T-cell (primary cell): ENCODE results near the gene PHLDB3. TPM values are rescaled to one million over a fixed set of nuclear protein-coding genes. Genes with fewer than 3 reads are reported as not detected.
"Not testable (repeated sequence)": the region's sequence is repeated elsewhere in the genome, so short reads cannot be mapped to it uniquely, and the experiment has no call there.

Experiments used
- ATAC-seq, 4 experiments: fragments of 200-7000 bp in 3 of 4; fragments of 150-1000 bp in 1 of 4; cut with Tn5 transposase; replicated peaks in 1 of 4; 1 replicate in 3 of 4; 2 replicates in 1 of 4; pipeline ENCODE4 v1.10.0; 2021; ENCODE audit warnings: moderate library complexity in 3 of 4, mild to moderate bottlenecking in 2 of 4, moderate number of reproducible peaks in 1 of 4
- CTCF ChIA-PET, 2 donors: fragments of 300-600 bp; sonication (Branson Sonifier 250); formaldehyde crosslinking; loops; one replicate each; lab custom pipeline; 2022; ENCODE audit warnings: antibody characterized with exemption in 2 of 2; lab: Charles Lee
- POLR2A ChIA-PET, 2 donors: fragments of 300-600 bp; sonication (Branson Sonifier 250); formaldehyde crosslinking; loops; one replicate each; lab custom pipeline; 2022; ENCODE audit warnings: antibody characterized with exemption in 2 of 2; lab: Charles Lee
- DNase-seq, 35 experiments: peaks; one replicate each; pipeline versions ENCODE4 v3.0.0 to v3.0.0-alpha.2; 2013 to 2023
- H3K27ac ChIP-seq: one replicate; pipeline ENCODE4 v1.5.1; 2013; ENCODE audit warnings: low read length
- H3K27me3 ChIP-seq, 2 experiments: replicated peaks in 1 of 2; 1 replicate in 1 of 2; 2 replicates in 1 of 2; pipeline versions ENCODE4 v1.6.1 to v1.7.0; 2013; ENCODE audit warnings: low read length in 1 of 2, mixed read lengths in 1 of 2; ENCODE audit not compliant: control insufficient read depth in 2 of 2, insufficient read depth in 2 of 2; ENCODE audit errors: extremely low read depth in 1 of 2
- H3K36me3 ChIP-seq, 2 donors: 1 replicate in 1 of 2; 2 replicates in 1 of 2; pipeline versions ENCODE4 v1.6.1 to v1.7.0; 2013; ENCODE audit warnings: low read length in 1 of 2; ENCODE audit not compliant: control insufficient read depth in 2 of 2, insufficient read depth in 1 of 2; ENCODE audit errors: extremely low read depth in 1 of 2
- H3K4me1 ChIP-seq, 2 experiments: 1 replicate in 1 of 2; 2 replicates in 1 of 2; pipeline versions ENCODE4 v1.6.1 to v1.7.0; 2013; ENCODE audit warnings: low read length in 2 of 2, mixed read lengths in 1 of 2; ENCODE audit not compliant: insufficient read depth in 2 of 2, control insufficient read depth in 1 of 2; ENCODE audit errors: extremely low read depth in 1 of 2
- H3K4me3 ChIP-seq, 2 donors: 1 replicate in 1 of 2; 2 replicates in 1 of 2; pipeline versions ENCODE4 v1.5.1 to v1.7.0; 2013; ENCODE audit warnings: mild to moderate bottlenecking in 2 of 2, low read length in 1 of 2, moderate library complexity in 1 of 2; ENCODE audit not compliant: control insufficient read depth in 1 of 2; ENCODE audit errors: extremely low read depth in 1 of 2
- H3K9me3 ChIP-seq: 2 replicates; pipeline ENCODE4 v1.7.0; 2013
- H3K27ac Mint-ChIP-seq, 2 donors: one replicate each; pipeline ENCODE4 v1.8.0; 2020 to 2021; ENCODE audit warnings: mild to moderate bottlenecking in 2 of 2, mixed read lengths in 2 of 2
- H3K27me3 Mint-ChIP-seq, 2 donors: one replicate each; pipeline ENCODE4 v1.8.0; 2021 to 2022; ENCODE audit warnings: mixed read lengths in 2 of 2
- H3K36me3 Mint-ChIP-seq: one replicate; pipeline ENCODE4 v1.8.0; 2021; ENCODE audit warnings: mixed read lengths
- H3K4me1 Mint-ChIP-seq, 3 donors: one replicate each; pipeline ENCODE4 v1.8.0; 2020 to 2022; ENCODE audit warnings: mixed read lengths in 3 of 3, mild to moderate bottlenecking in 1 of 3
- H3K4me3 Mint-ChIP-seq, 3 donors: one replicate each; pipeline ENCODE4 v1.8.0; 2020 to 2022; ENCODE audit warnings: mild to moderate bottlenecking in 3 of 3, mixed read lengths in 3 of 3, moderate library complexity in 3 of 3
- H3K9me3 Mint-ChIP-seq, 3 donors: one replicate each; pipeline ENCODE4 v1.8.0; 2020 to 2022; ENCODE audit warnings: mixed read lengths in 3 of 3
- WGBS: methylation state at CpG from one replicate; pipeline ENCODE4 v1.1.5; 2013; ENCODE audit warnings: missing lambda C conversion rate; ENCODE audit not compliant: insufficient coverage; 5-methylcytosine and 5-hydroxymethylcytosine counted together
- total RNA-seq, 35 experiments: library from RNA in 6 of 35; stranded (reverse) in 6 of 35; fragments of 120-200 nt in 1 of 35; gene quantifications; one replicate each; pipeline versions ENCODE4 v1.2.1 to v1.2.4 and lab custom pipeline; 2013 to 2026

Gene PHLDB3
- total RNA-seq, 5 donors from 2014 or later (not counting 1 experiment from before 2014, with no cell fraction given): 39.4 to 61.0 (median 53.9) TPM

GRCh38 chr19:43525836-43526771 lies 21.6 kb upstream of the PHLDB3 start:
- peak overlapping the region; percentile 66 for H3K27ac ChIP-seq
- under 1% methylated on average over 20 of the region's 26 CpGs for WGBS
- H3K36me3 Mint-ChIP-seq: peaks cover 3% of the 10 kb centered on the region
- peak overlapping the region; percentile 73 to 89 (median 74) for H3K4me3 Mint-ChIP-seq
- DNase-seq (peak in 6 of 35 experiments; percentile 9 to 43 (median 22)), ATAC-seq (peak in 3 of 4 experiments; percentile 29 to 32 (median 31))
- no peaks in the 10 kb centered on the region for H3K27me3 ChIP-seq
- peaks cover 0 to 9% of the 10 kb centered on the region in 2 donors for H3K36me3 ChIP-seq
- H3K9me3 Mint-ChIP-seq: no peaks in the 10 kb centered on the region
- H3K4me1 Mint-ChIP-seq: peaks cover 23 to 34% (median 28%) of the 10 kb centered on the region in 3 donors
- no peaks in the 10 kb centered on the region for H3K27me3 Mint-ChIP-seq
- H3K4me1 ChIP-seq: peaks cover 7 to 28% of the 10 kb centered on the region in 2 experiments
- H3K27ac Mint-ChIP-seq: peak overlapping the region; percentile 86 to 88
- H3K4me3 ChIP-seq: peak overlapping the region; percentile 81 to 93
- ChIA-PET CTCF (interaction anchor here in 1 of 2 donors (1.1 to 2.9 kb wide), 4 partner anchors 22 to 87 kb away, joined by 3 to 12 read pairs (median 6); no protein-coding TSS in a partner anchor), POLR2A (no interaction called here)
- H3K9me3 ChIP-seq: no peaks in the 10 kb centered on the region

- H3K27ac ChIP-seq: peak overlapping the region; percentile 66
- CTCF ChIA-PET: interaction anchor here (0.6 to 2.9 kb wide), 14 partner anchors 15 to 93 kb away, joined by 3 to 12 read pairs (median 4); no protein-coding TSS in a partner anchor
- Mint-ChIP-seq H3K27ac (peak overlapping the region; percentile 86 to 88), H3K27me3 (no peaks in the 10 kb centered on the region), H3K4me1 (peaks cover 23 to 34% (median 28%) of the 10 kb centered on the region in 3 donors), H3K9me3 (no peaks in the 10 kb centered on the region), H3K36me3 (peaks cover 3% of the 10 kb centered on the region), H3K4me3 (peak overlapping the region; percentile 73 to 89 (median 74))
- peaks cover 0 to 11% of the 10 kb centered on the region in 2 donors for H3K36me3 ChIP-seq
- peak overlapping the region; percentile 81 to 93 for H3K4me3 ChIP-seq
- peaks cover 7 to 28% of the 10 kb centered on the region in 2 experiments for H3K4me1 ChIP-seq
- 3% methylated on average over 8 of the region's 12 CpGs for WGBS
- DNase-seq (peak in 6 of 35 experiments; percentile 13 to 58 (median 27)), ATAC-seq (peak; percentile 59 to 72 (median 66))
- H3K9me3 ChIP-seq: no peaks in the 10 kb centered on the region
- no peaks in the 10 kb centered on the region for H3K27me3 ChIP-seq
- POLR2A ChIA-PET: interaction anchor here in 1 of 2 donors (0.6 kb wide), 1 partner anchor 64 kb away, joined by 3 read pairs; no protein-coding TSS in a partner anchor
Measured at GRCh38 chr19:43524922-43525835, 20.6 kb upstream of the PHLDB3 start.

- ATAC-seq, H3K27me3 Mint-ChIP-seq, H3K4me3 ChIP-seq, H3K4me3 Mint-ChIP-seq, H3K27ac ChIP-seq, H3K36me3 Mint-ChIP-seq, H3K27me3 ChIP-seq, DNase-seq, H3K9me3 Mint-ChIP-seq, H3K9me3 ChIP-seq: not testable (repeated sequence)
- ChIA-PET CTCF (interaction anchor here in 1 of 2 donors (2.9 kb wide), 1 partner anchor 84 kb away, joined by 9 read pairs; no protein-coding TSS in a partner anchor), POLR2A (interaction anchor here (0.7 kb wide), 2 partner anchors 82 to 142 kb away, joined by 3 to 5 read pairs; no protein-coding TSS in a partner anchor)
- Mint-ChIP-seq H3K27ac (peak overlapping the region in 1 of 2 donors; percentile 86), H3K4me1 (peaks cover 28 to 41% (median 32%) of the 10 kb centered on the region in 3 donors)
- WGBS: 100% methylated on average over 7 of the region's 8 CpGs
- Histone ChIP-seq H3K4me1 (peaks cover 10 to 35% of the 10 kb centered on the region in 2 experiments), H3K36me3 (peaks cover 0 to 14% of the 10 kb centered on the region in 2 donors)
Measured at GRCh38 chr19:43523696-43524095, 19.1 kb upstream of the PHLDB3 start.

- H3K4me3 ChIP-seq: no peak overlapping the region
- Mint-ChIP-seq H3K27me3 (no peaks in the 10 kb centered on the region), H3K4me3 (no peak overlapping the region), H3K36me3 (peaks cover 7% of the 10 kb centered on the region), H3K4me1 (peaks cover 27 to 41% (median 34%) of the 10 kb centered on the region in 3 donors), H3K9me3 (no peaks in the 10 kb centered on the region), H3K27ac (peak overlapping the region; percentile 50 to 80)
- ATAC-seq (no peak), DNase-seq (no peak)
- H3K36me3 ChIP-seq: peaks cover 0 to 14% of the 10 kb centered on the region in 2 donors
- POLR2A ChIA-PET: interaction anchor here in 1 of 2 donors (0.7 kb wide), 1 partner anchor 143 kb away, joined by 3 read pairs; no protein-coding TSS in a partner anchor
- H3K9me3 ChIP-seq: no peaks in the 10 kb centered on the region
- CTCF ChIA-PET: interaction anchor here (0.9 to 1.8 kb wide), 2 partner anchors 72 to 76 kb away, joined by 3 to 4 read pairs; no protein-coding TSS in a partner anchor
- no peak overlapping the region for H3K27ac ChIP-seq
- H3K27me3 ChIP-seq: no peaks in the 10 kb centered on the region
- no CpG with 5 or more reads among the region's 5 CpGs for WGBS
- peaks cover 10 to 35% of the 10 kb centered on the region in 2 experiments for H3K4me1 ChIP-seq
Measured at GRCh38 chr19:43522929-43523328, 18.4 kb upstream of the PHLDB3 start.

- Histone ChIP-seq H3K36me3 (peaks cover 2 to 14% of the 10 kb centered on the region in 2 donors), H3K9me3 (no peaks in the 10 kb centered on the region), H3K27ac (no peak overlapping the region), H3K4me1 (peaks cover 5 to 9% of the 10 kb centered on the region in 2 experiments), H3K4me3 (no peak overlapping the region), H3K27me3 (no peaks in the 10 kb centered on the region)
- H3K27me3 Mint-ChIP-seq: no peaks in the 10 kb centered on the region
- peak overlapping the region; percentile 26 to 65 for H3K27ac Mint-ChIP-seq
- peak; percentile 84 to 99 (median 86) for ATAC-seq
- ChIA-PET CTCF (interaction anchor here (0.5 to 3.5 kb wide), 33 partner anchors 9 to 315 kb away, joined by 3 to 84 read pairs (median 6); partner anchors contain the start of gene ZNF575 (in 1 of the 2)), POLR2A (interaction anchor here in 1 of 2 donors (1.0 to 1.1 kb wide), 2 partner anchors 56 to 72 kb away, joined by 3 to 4 read pairs; no protein-coding TSS in a partner anchor)
- peaks cover 12 to 18% (median 15%) of the 10 kb centered on the region in 3 donors for H3K4me1 Mint-ChIP-seq
- DNase-seq: peak; percentile 42 to 92 (median 73)
- H3K9me3 Mint-ChIP-seq: no peaks in the 10 kb centered on the region
- peaks cover 7% of the 10 kb centered on the region for H3K36me3 Mint-ChIP-seq
- 0% methylated on average over 1 of the region's 10 CpGs for WGBS
- no peak overlapping the region for H3K4me3 Mint-ChIP-seq
Measured at GRCh38 chr19:43519436-43520088, 15.0 kb upstream of the PHLDB3 start.
